Measurements from ENCODE around the gene DNAH8.
A peak's percentile ranks its signal among the peaks of the same experiment; 100 is the strongest.

DNAH8 gene

DNA sequence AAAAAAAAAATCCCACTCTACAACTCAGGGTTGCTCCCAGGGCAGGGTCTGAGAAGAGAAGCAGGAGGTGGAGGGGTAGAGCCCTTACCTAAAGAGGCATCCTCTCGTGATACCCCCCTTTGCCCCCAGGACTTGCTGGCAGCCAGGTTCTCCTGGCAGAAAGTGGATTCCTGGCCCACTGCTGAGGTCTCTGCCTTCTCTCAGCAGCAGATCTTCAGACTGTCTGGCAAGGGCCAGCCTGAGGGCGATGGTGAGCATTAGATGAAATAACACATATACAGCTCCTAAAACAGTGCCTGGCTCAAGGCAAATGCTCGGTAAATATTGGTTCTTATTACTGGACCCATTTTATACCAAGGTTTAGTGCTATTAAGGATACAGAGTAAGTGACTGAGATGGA lies 328.7 kb downstream of the DNAH8 start:
- no peak overlapping the region for H3K27ac Mint-ChIP-seq
- no peak overlapping the region for H3K4me3 Mint-ChIP-seq
- H3K27me3 Mint-ChIP-seq = peaks cover 33% of the 10 kb centered on the region
- no peaks in the 10 kb centered on the region for H3K36me3 Mint-ChIP-seq (ENCODE audit: low read depth)
- H3K4me1 Mint-ChIP-seq (ENCODE audit: low read depth) = peaks cover 11% of the 10 kb centered on the region
- no peaks in the 10 kb centered on the region for H3K9me3 Mint-ChIP-seq

DNA sequence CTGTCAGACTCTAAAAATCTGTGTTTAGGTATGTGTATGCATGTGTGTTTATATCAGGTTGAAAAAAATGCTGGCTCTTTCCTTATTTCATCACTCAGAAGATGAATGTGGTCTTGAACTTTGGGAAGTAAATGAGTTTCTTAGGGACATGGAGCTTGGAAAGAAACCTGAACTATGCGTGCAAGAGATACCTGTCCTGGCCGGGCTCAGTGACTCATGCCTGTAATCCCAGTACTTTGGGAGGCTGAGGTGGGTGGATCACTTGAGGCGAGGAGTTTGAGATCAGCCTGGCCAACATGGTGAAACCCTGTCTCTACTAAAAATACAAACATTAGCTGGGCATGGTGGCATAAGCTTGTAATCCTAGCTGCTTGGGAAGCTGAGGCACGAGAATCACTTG lies 329.1 kb downstream of the DNAH8 start:
- H3K27me3 Mint-ChIP-seq = peaks cover 30% of the 10 kb centered on the region
- no peak overlapping the region for H3K4me3 Mint-ChIP-seq
- no peaks in the 10 kb centered on the region for H3K9me3 Mint-ChIP-seq
- H3K4me1 Mint-ChIP-seq (ENCODE audit: low read depth) = peaks cover 13% of the 10 kb centered on the region
- H3K36me3 Mint-ChIP-seq (ENCODE audit: low read depth) = no peaks in the 10 kb centered on the region
- H3K27ac Mint-ChIP-seq = no peak overlapping the region

DNA sequence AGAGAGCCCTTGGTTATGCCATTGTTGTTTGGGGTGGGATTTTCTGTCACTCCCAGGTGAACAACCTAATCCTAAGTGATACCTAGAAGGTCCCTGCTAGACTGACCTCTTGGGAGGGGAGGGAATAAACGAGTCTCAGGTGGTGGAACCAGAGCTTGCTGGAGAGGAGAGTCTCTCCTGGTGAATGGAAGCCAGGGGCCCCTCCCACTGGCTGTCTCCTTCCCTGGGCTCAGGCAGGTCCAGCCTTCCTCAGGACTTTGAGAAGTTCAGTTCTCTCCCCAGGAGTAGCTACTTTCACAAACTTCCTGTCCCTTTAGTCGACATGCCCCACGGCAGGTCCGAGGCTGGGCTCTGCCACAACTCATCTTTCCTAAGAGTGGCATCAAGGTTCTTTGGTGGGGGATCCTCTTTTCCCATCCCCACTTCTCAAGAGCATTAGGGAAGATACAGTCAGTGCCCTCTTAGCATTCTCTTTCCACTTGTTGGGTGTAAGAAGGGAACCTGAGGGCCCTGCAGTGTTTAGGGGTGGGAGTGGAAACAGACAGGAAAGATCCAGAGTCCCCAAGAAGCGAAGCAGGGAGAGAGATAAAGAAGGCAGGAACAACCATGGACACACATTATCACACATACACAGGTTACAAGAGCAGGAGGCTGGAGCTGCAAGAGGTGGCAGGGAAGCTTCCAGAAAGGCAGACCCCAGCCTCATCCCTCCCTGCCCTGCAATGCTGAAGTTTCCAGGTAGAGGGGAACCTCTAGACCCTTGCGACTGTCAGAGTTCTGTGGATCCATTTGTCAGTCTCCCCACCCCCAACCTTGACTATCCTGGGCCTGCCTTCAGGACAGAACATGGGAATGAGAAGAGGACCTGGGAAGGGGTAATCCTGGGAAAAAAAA lies 332.6 kb downstream of the DNAH8 start:
- Mint-ChIP-seq H3K27me3 (peaks cover 33% of the 10 kb centered on the region), H3K9me3 (no peaks in the 10 kb centered on the region), H3K27ac (no peak overlapping the region), H3K36me3 (ENCODE audit: low read depth) (no peaks in the 10 kb centered on the region), H3K4me3 (peak overlapping the region; percentile 52), H3K4me1 (ENCODE audit: low read depth) (peaks cover 37% of the 10 kb centered on the region)

DNA sequence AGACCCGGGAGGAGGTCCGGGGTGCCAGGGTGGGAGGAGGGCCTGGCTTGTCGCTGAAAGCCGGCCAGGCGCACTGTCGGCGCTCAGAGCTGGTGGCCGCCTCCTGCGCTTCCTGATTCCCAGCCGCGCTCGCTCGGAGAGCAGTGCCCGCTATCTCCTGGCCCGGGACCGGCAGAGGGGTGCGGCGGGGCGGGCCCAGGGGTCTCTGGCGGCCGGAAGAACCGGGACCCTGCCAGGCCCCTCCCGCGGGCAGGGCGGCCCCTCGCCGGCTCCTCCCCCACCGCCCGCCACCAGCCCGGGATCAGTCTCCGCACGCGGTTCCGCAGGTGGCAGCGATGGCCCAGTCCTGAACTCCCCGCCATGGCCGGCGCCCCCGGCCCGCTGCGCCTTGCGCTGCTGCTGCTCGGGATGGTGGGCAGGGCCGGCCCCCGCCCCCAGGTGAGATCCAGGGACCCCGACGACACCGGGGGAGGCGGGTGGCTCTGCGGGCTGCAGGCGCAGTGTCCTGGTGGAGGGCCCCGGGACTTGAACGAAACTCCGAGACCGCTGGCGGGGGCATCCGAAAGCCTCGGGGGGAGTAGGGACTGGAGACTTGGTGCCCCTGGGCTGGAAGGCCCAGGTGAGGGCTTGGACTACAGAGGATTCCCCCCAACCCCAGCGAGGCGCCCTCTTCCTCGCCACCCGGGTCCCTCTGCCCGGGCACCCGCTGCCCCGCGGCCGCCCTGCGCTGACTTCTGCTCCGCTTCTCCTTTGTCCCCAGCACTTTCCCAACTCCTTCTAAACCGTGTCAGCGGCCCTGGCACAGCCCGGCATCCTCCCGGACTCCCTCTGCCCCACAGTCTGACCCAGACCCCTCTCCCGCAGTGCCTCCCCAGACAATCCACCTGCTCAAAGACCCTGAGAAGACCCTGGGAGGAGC lies 333.6 kb downstream of the DNAH8 start, which contains the start of gene GLP1R:
GLP1R (plus strand) TSS at position 301 of the 919 bp plus-strand sequence; CDS start at position 361, 60 bp downstream.
- Mint-ChIP-seq H3K36me3 (ENCODE audit: low read depth) (no peaks in the 10 kb centered on the region), H3K27ac (peak within 1 kb of the TSS; percentile 55), H3K4me1 (ENCODE audit: low read depth) (peaks cover 41% of the 10 kb centered on the region), H3K9me3 (no peaks in the 10 kb centered on the region), H3K27me3 (peaks cover 37% of the 10 kb centered on the region), H3K4me3 (peak within 1 kb of the TSS; percentile 81)

DNA sequence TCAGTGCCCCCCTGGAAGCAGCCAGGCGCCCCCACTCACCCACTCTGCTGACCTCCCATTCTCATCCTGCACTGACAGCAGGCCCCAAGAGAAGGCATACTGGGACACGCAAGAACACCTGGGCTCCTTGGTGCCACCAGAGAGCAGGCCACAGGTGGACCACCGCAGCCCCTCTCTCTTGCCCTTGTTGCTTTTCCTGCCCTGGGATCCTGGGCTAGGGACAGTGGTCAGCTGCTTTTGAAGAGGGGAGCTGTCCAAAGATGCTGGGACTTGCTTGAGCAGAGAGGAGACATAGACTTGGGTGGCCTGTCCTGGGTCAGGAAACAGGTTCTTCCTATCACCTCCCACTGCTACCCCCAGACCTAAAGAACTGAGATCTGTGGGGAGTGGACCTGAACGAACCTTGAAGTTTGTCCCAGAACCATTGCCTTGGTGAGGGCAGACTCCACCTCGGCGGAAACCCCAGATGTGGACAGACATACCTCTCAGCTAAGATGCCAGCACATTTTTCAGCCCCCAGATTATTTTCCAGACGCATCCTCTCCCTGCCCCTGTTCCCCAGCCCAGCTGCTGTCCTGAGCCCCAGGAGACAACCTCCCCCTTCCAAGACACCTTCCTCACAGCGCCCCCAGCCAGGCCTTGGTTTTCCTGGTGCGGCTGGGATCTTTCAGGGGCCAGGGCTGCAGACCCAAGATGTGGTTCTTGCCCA lies 334.6 kb downstream of the DNAH8 start:
- no peaks in the 10 kb centered on the region for H3K36me3 Mint-ChIP-seq (ENCODE audit: low read depth)
- peaks cover 41% of the 10 kb centered on the region for H3K4me1 Mint-ChIP-seq (ENCODE audit: low read depth)
- peak overlapping the region; percentile 81 for H3K4me3 Mint-ChIP-seq
- peaks cover 37% of the 10 kb centered on the region for H3K27me3 Mint-ChIP-seq
- H3K27ac Mint-ChIP-seq = peak overlapping the region; percentile 58
- no peaks in the 10 kb centered on the region for H3K9me3 Mint-ChIP-seq

DNA sequence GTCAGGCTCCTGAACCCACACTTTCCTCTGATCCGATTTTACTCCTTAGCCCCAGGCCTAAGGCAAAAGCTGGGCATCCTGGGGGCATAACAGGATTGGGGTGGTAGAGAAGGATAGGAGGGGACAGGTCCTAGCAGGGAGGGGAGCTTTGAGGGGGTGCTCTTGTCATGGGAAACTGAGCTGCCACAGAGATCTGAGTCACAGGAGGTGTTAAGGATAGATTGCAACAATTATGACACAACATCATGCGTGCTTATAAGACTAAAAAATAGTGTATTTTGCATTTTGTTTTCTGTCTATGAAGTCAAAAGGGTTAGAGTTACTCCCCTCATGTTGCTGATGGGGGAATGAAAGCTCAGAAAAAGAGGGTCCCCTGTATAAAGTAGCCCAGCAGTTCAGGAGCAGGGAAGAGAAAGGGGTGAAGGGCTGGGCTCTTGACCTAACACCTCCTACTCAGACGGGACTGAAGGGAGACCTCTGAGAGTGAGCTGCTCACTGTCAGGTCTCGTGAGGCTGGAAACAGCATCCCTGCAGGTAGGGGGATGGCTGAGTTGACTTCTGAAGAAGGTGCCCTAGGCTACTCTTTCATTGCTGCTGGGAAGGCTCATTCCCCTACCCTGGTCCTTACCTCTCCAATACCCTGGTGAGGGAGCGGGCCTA lies 335.5 kb downstream of the DNAH8 start:
- peaks cover 37% of the 10 kb centered on the region for H3K27me3 Mint-ChIP-seq

DNA sequence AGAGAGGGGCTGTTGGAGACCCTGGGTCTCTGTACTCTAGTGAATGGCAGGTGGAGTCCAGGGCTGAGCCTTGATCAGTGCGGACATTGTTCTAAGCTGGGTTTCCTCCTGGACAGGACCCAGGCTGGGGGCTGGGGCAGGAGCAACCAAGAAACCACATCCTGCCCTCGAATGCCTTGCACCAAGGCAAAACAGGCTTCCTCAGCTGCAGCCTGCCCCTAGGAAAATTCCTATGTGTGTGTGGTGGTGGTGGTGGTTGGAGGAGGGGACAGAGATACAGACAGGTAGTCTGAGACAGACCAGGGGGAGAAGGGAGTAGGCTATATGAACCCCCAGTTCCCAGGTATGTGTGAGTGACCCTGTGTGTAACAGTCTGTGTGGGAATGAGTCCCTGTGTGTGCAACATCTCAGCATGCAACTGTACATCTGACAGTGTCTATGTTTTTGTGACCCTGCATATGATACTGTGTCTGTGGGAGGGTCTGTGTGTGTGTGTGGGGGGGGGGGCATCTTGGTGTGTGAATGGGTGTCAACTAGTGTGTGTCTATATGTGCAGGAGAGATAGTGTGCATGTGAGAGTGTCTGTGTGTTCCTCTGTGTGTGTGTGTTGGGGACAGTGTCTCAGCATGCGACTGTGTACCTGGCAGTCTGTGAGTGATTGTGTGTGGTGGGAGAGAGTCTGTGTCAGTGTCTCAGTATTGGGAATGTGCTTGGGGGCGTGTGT lies 336.4 kb downstream of the DNAH8 start:
- Mint-ChIP-seq H3K36me3 (ENCODE audit: low read depth) (peaks cover 1% of the 10 kb centered on the region), H3K27me3 (peaks cover 37% of the 10 kb centered on the region), H3K4me3 (peak overlapping the region; percentile 81), H3K9me3 (no peaks in the 10 kb centered on the region), H3K27ac (peak overlapping the region; percentile 68), H3K4me1 (ENCODE audit: low read depth) (peaks cover 41% of the 10 kb centered on the region)

More for the DNA sequence above, 335.5 kb downstream of the DNAH8 start:
- H3K4me1 Mint-ChIP-seq (ENCODE audit: low read depth) = peaks cover 41% of the 10 kb centered on the region
- H3K36me3 Mint-ChIP-seq (ENCODE audit: low read depth) = no peaks in the 10 kb centered on the region
- H3K27ac Mint-ChIP-seq = peak overlapping the region; percentile 68
- H3K4me3 Mint-ChIP-seq = peak overlapping the region; percentile 81
- H3K9me3 Mint-ChIP-seq = no peaks in the 10 kb centered on the region

DNA sequence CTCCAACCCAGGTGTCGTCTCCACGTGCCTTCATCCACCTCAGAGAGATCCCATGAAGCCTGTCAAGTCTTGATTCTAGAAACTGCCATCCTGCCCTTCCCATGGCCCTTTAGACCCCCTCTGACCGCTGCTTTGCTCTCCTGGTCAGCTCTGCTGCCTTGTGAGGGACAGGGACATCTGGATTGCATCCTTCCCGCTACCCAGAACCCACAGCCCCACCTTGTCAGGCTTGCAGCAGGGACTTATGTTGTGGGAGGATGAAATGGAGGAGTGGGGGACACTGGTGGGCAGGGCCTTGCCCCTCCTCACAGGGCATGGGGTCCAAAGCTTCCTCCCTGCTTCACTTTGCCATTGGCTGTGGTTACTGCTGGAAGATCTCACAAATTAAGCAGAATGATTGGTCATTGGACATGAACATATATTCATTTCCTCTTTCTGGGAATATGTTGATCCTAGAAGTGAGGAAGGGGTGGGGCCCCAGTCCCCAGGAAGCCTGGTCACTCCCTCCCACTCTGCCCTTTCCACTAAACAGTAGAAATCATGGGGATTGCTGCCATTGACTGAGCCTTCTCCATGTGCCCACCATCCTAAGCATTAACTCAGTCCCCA lies 338.0 kb downstream of the DNAH8 start:
- Mint-ChIP-seq H3K36me3 (ENCODE audit: low read depth) (peaks cover 3% of the 10 kb centered on the region), H3K27me3 (peaks cover 21% of the 10 kb centered on the region), H3K4me3 (no peak overlapping the region), H3K4me1 (ENCODE audit: low read depth) (peaks cover 41% of the 10 kb centered on the region), H3K27ac (no peak overlapping the region), H3K9me3 (no peaks in the 10 kb centered on the region)

DNA sequence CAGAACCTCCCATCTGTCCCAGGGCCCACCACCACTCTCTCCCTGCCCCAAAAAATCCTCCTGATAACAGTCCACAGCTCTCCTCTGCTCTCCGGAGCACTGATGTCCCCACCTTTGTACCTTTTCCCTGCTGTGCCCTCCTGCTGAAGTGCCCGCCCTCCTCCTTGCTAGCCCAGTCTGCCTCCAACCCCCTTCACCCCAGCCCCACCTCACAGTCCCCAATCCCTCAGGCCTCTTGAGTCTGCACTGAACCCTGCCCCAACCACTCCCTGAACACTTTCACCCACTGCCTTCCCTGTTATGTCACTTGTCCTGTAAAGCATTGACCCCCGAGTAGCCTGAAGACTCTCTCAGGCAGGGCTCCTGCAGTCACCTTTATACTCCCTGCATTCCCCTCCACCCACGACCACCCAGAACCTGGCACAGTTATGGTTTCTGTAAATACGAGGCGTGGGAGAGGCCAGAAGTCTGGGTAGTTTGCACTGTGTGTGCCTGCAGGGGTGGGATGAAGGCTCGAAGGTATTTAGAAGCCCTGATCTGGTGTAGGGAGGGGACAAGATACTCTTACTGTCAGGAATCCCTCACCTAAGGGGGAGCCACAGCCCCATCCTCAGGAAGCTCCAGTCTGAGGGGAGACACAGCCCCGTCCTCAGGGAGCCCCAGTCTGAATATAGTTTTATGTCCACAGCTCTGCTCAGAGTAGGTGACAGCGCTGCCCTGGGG lies 338.9 kb downstream of the DNAH8 start:
- Mint-ChIP-seq H3K36me3 (ENCODE audit: low read depth) (peaks cover 3% of the 10 kb centered on the region), H3K4me1 (ENCODE audit: low read depth) (peaks cover 41% of the 10 kb centered on the region)

DNA sequence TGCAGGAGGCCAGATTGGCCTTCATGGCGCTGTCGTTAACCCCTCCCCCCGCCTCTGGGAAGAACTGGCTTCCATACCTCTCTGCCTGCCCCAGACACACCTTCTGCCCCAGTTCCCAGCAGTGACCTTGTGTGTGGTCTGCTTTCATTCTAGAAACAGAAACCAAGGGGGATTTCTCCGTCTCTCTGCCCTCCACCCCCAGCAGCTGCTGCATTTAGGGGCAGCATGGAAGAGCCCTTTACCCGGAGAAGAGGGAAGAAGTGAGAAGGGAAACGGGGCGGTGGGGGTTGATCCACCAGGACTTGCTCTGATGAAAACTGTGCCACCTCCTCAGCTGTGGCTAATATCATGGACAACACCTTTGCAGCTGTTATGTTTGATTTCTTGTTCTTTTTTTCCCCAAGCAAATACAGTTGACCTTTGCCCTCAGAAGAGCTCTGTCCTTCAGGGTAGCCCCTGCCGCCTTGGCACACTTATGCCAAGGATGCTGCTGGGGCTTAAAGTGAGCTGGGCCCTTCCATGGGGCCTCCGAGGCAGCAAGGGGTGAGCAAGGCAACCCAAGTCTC lies 339.5 kb downstream of the DNAH8 start:
- Mint-ChIP-seq H3K27ac (no peak overlapping the region), H3K36me3 (ENCODE audit: low read depth) (peaks cover 3% of the 10 kb centered on the region), H3K27me3 (peaks cover 15% of the 10 kb centered on the region), H3K4me3 (no peak overlapping the region), H3K9me3 (no peaks in the 10 kb centered on the region), H3K4me1 (ENCODE audit: low read depth) (peaks cover 34% of the 10 kb centered on the region)

More for the DNA sequence above, 338.9 kb downstream of the DNAH8 start:
- no peak overlapping the region for H3K27ac Mint-ChIP-seq
- peaks cover 21% of the 10 kb centered on the region for H3K27me3 Mint-ChIP-seq
- H3K4me3 Mint-ChIP-seq = no peak overlapping the region
- no peaks in the 10 kb centered on the region for H3K9me3 Mint-ChIP-seq

DNA sequence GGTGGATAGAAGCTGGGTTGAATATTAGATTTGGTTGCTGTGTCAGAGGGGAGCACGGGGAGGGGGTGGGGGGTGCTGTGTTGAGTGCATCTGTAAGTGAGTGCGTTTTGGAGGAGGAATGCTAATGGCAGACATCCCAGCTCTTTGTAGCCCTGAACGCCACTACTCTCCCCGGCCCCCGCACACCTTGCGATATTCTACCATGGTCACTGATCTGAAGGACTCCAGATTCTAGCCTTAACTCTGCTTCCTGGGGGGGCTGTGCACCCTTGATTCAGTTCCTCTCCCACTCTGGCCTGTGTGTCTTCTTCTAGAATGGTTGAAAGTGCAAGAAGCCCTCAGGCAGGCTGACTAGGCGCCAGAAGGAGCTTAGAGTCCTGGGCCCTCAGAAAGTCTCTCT lies 340.6 kb downstream of the DNAH8 start:
- Mint-ChIP-seq H3K36me3 (ENCODE audit: low read depth) (peaks cover 3% of the 10 kb centered on the region), H3K27me3 (peaks cover 11% of the 10 kb centered on the region), H3K4me3 (no peak overlapping the region), H3K4me1 (ENCODE audit: low read depth) (peaks cover 24% of the 10 kb centered on the region), H3K9me3 (no peaks in the 10 kb centered on the region), H3K27ac (no peak overlapping the region)

DNA sequence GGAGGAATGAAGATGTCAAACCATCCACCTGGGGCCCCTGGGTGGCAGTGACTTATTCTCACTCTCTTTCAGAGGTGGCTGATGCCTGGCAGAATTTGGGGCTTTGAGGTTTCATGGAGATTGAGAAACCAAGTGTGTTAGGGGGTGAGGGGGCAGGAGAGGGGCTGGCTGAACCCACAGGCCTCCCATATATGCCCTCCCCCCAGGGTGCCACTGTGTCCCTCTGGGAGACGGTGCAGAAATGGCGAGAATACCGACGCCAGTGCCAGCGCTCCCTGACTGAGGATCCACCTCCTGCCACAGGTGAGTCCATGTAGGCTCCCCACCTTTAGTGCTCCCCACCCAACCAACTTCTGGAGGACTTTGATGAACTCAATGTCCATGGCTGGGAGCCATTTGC lies 341.1 kb downstream of the DNAH8 start:
- Mint-ChIP-seq H3K4me3 (no peak overlapping the region), H3K27me3 (peaks cover 15% of the 10 kb centered on the region), H3K4me1 (ENCODE audit: low read depth) (peaks cover 19% of the 10 kb centered on the region), H3K27ac (no peak overlapping the region), H3K36me3 (ENCODE audit: low read depth) (peaks cover 3% of the 10 kb centered on the region), H3K9me3 (no peaks in the 10 kb centered on the region)
